ENCODE data around the gene DES.

- TF ChIP-seq EZH2 (IDR thresholded peaks at IDR 0.05; ENCODE audit: borderline replicate concordance, low read length) (no peak), CTCF (conservative IDR thresholded peaks at IDR 0.05 in 1 of 2, IDR thresholded peaks at IDR 0.05 in 1 of 2; ENCODE audit: extremely low read depth in 1 of 2, insufficient read depth in 1 of 2, low read depth in 1 of 2, low read length in 2 of 2) (no peak)
Measured at GRCh38 chr2:219406861-219407230, 11.3 kb upstream of the DES start.

Data from mammary epithelial cell (primary cell).